Peyer's patch (tissue), 4 donors: ENCODE measurements around the gene ZNF609.

Experiments
- POLR2A ChIP-seq, 2 donors: fragments of 450-650 bp; IDR thresholded peaks; one replicate each; pipeline ENCODE4 v1.5.1; 2017; ENCODE audit warnings: antibody characterized with exemption in 2 of 2, mild to moderate bottlenecking in 2 of 2, moderate library complexity in 2 of 2
- TF ChIP-seq, protein P1 (sequence below), 6 experiments: fragments of 450-650 bp in 4 of 6; fragments of 200-600 bp in 2 of 6; sonication (generic) in 1 of 6; IDR thresholded peaks; one replicate each; pipeline ENCODE4 v1.5.1; 2017 to 2019; ENCODE audit warnings: antibody characterized with exemption in 6 of 6, mild to moderate bottlenecking in 3 of 6, moderate library complexity in 1 of 6

DNA sequence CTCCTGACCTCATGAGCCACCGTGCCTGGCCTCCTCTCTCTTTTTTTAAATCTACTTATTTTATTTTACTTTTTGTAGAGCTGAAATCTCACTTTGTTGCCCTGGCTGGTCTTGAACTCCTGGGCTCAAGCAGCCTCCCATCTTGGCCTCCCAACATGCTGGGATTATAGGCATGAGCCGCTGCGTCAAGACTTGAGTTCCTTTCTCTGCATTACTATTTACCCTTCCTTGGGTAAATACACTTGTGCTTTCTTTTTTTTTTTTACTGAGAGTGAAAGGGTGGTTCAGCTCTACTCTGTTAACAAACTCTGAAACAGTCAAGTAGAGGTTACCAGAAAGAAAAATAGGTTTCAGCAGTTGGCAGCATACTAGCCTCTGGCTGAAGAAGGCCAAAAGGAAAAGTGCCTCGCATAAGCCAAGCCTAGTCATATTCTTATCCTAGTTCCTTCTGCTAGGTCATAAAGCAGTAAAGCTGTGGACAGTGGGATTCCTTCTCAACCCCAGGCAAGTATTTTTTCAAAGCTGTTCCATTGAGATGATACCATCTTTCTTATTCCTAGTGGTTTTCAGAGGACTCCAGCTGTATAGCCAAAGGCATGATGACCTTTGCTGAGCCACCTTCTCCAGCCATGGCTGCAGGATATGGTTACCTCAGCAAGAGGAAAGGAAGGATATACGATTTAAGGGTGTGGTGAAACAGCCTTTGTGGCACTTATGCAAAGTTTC, 179.9 kb downstream of the ZNF609 start:
- TF ChIP-seq POLR2A (IDR thresholded peaks at IDR 0.05) = no peak
- TF ChIP-seq, protein P1, sequence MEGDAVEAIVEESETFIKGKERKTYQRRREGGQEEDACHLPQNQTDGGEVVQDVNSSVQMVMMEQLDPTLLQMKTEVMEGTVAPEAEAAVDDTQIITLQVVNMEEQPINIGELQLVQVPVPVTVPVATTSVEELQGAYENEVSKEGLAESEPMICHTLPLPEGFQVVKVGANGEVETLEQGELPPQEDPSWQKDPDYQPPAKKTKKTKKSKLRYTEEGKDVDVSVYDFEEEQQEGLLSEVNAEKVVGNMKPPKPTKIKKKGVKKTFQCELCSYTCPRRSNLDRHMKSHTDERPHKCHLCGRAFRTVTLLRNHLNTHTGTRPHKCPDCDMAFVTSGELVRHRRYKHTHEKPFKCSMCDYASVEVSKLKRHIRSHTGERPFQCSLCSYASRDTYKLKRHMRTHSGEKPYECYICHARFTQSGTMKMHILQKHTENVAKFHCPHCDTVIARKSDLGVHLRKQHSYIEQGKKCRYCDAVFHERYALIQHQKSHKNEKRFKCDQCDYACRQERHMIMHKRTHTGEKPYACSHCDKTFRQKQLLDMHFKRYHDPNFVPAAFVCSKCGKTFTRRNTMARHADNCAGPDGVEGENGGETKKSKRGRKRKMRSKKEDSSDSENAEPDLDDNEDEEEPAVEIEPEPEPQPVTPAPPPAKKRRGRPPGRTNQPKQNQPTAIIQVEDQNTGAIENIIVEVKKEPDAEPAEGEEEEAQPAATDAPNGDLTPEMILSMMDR (IDR thresholded peaks at IDR 0.05) = no peak
